B cell (primary cell): ENCODE results near the gene CAV2. TPM values are rescaled to one million over a fixed set of nuclear protein-coding genes. Genes with fewer than 3 reads are reported as not detected.

Source experiments
- ATAC-seq: fragments of 200-7000 bp; cut with Tn5 transposase; one replicate; pipeline ENCODE4 v1.10.0; 2021; ENCODE audit warnings: low read depth, mild to moderate bottlenecking, moderate number of reproducible peaks, moderate library complexity
- CTCF ChIA-PET: fragments of 350-600 bp; sonication (Branson Sonifier 250); formaldehyde crosslinking; loops from one replicate; lab custom pipeline; 2021; ENCODE audit warnings: antibody characterized with exemption, inconsistent platforms; lab: Charles Lee
- POLR2A ChIA-PET: fragments of 350-600 bp; sonication (Branson Sonifier 250); formaldehyde crosslinking; loops from one replicate; lab custom pipeline; 2021; ENCODE audit warnings: antibody characterized with exemption; lab: Charles Lee
- DNase-seq: peaks from one replicate; pipeline ENCODE4 v3.0.0; 2013
- H2AFZ ChIP-seq: 2 replicates; pipeline ENCODE4 v1.6.1; 2012; ENCODE audit warnings: mild to moderate bottlenecking, low read depth, low read length; ENCODE audit not compliant: insufficient read depth, poor library complexity, severe bottlenecking
- H3K27ac ChIP-seq, 2 donors: 1 replicate in 1 of 2; 2 replicates in 1 of 2; pipeline ENCODE4 v1.5.1; 2012 to 2013; ENCODE audit warnings: low read length in 2 of 2, mild to moderate bottlenecking in 2 of 2, moderate library complexity in 1 of 2
- H3K27me3 ChIP-seq, 4 experiments: fragments of 200-600 bp in 1 of 4; sonication (generic) in 1 of 4; replicated peaks in 1 of 4; 1 replicate in 2 of 4; 2 replicates in 2 of 4; pipeline versions ENCODE4 v1.6.1 to v1.7.0; 2013 to 2016; ENCODE audit warnings: low read length in 3 of 4, mild to moderate bottlenecking in 2 of 4, mixed read lengths in 1 of 4, moderate library complexity in 1 of 4; ENCODE audit not compliant: insufficient read depth in 4 of 4, control insufficient read depth in 3 of 4; ENCODE audit errors: control extremely low read depth in 1 of 4
- H3K36me3 ChIP-seq, 2 experiments: replicated peaks in 1 of 2; 1 replicate in 1 of 2; 2 replicates in 1 of 2; pipeline versions ENCODE4 v1.6.1 to v1.7.1; 2013; ENCODE audit warnings: low read length in 1 of 2; ENCODE audit not compliant: insufficient read depth in 2 of 2, control insufficient read depth in 1 of 2; ENCODE audit errors: control extremely low read depth in 1 of 2, extremely low read depth in 1 of 2
- H3K4me1 ChIP-seq, 2 donors: fragments of 200-600 bp in 1 of 2; sonication (generic) in 1 of 2; 1 replicate in 1 of 2; 2 replicates in 1 of 2; pipeline versions ENCODE4 v1.5.1 to v1.6.1; 2013 to 2017; ENCODE audit warnings: low read length in 2 of 2; ENCODE audit not compliant: control insufficient read depth in 2 of 2, insufficient read depth in 2 of 2
- H3K4me2 ChIP-seq: replicated peaks from 2 replicates; pipeline ENCODE3; 2012; ENCODE audit warnings: mild to moderate bottlenecking, low read depth, low read length; ENCODE audit not compliant: poor library complexity, severe bottlenecking
- H3K4me3 ChIP-seq, 5 experiments: fragments of 200-600 bp in 1 of 5; sonication (generic) in 1 of 5; 1 replicate in 3 of 5; 2 replicates in 2 of 5; pipeline versions ENCODE4 v1.5.1 to v1.7.0; 2011 to 2016; ENCODE audit warnings: low read length in 4 of 5, mild to moderate bottlenecking in 4 of 5, low read depth in 2 of 5, control low read depth in 1 of 5, moderate library complexity in 1 of 5; ENCODE audit not compliant: insufficient read depth in 1 of 5; ENCODE audit errors: control extremely low read depth in 1 of 5, extremely low read depth in 1 of 5
- H3K79me2 ChIP-seq: fragments of 200-600 bp; sonication (generic); one replicate; pipeline ENCODE4 v1.6.0; 2016; ENCODE audit warnings: low read length; ENCODE audit not compliant: control insufficient read depth, insufficient read depth
- H3K9ac ChIP-seq: fragments of 200-600 bp; sonication (generic); 2 replicates; pipeline ENCODE4 v1.6.1; 2017; ENCODE audit warnings: mild to moderate bottlenecking, low read length, moderate library complexity
- H3K9me3 ChIP-seq, 3 donors: one replicate each; pipeline versions ENCODE4 v1.6.1 to v1.7.1; 2013; ENCODE audit warnings: low read length in 2 of 3; ENCODE audit not compliant: control insufficient read depth in 2 of 3, insufficient read depth in 1 of 3; ENCODE audit errors: control extremely low read depth in 1 of 3
- H4K20me1 ChIP-seq: 2 replicates; pipeline ENCODE4 v1.6.0; 2012; ENCODE audit warnings: mild to moderate bottlenecking, low read length; ENCODE audit not compliant: insufficient read depth, control insufficient read depth, poor library complexity, severe bottlenecking
- H3K27ac Mint-ChIP-seq: one replicate; pipeline ENCODE4 v1.8.0; 2021; ENCODE audit warnings: mixed read lengths
- H3K27me3 Mint-ChIP-seq: one replicate; pipeline ENCODE4 v1.8.0; 2021; ENCODE audit warnings: mixed read lengths
- H3K4me1 Mint-ChIP-seq: one replicate; pipeline ENCODE4 v1.8.0; 2021; ENCODE audit warnings: mixed read lengths
- H3K4me3 Mint-ChIP-seq: one replicate; pipeline ENCODE4 v1.8.0; 2021; ENCODE audit warnings: mixed read lengths
- H3K9me3 Mint-ChIP-seq: one replicate; pipeline ENCODE4 v1.8.0; 2022; ENCODE audit warnings: mixed read lengths; ENCODE audit not compliant: insufficient read depth
- EZH2 ChIP-seq: IDR thresholded peaks from 2 replicates; pipeline ENCODE4 v1.6.1; 2012; ENCODE audit warnings: borderline replicate concordance, low read depth, mild to moderate bottlenecking, moderate library complexity, low read length; ENCODE audit not compliant: insufficient read depth, poor library complexity, severe bottlenecking
- WGBS: methylation state at CpG from one replicate; pipeline ENCODE4 v1.1.5; 2013; ENCODE audit warnings: missing lambda C conversion rate; ENCODE audit not compliant: insufficient coverage; 5-methylcytosine and 5-hydroxymethylcytosine counted together
- intact Hi-C: fragments of 100-400 bp; cut with micrococcal nuclease; formaldehyde crosslinking; loops from one replicate; pipeline ENCODE4 v1.10.0; 2022
- polyA plus RNA-seq: library from polyadenylated mRNA; depleted of rRNA; stranded (reverse); fragments of >200 nt; gene quantifications from 2 replicates; pipeline ENCODE4 v1.2.3, GENCODE V29; 2012
- total RNA-seq, 2 donors: library from RNA; stranded (reverse); fragments of 120-200 nt in 1 of 2; gene quantifications; 1 replicate in 1 of 2; 2 replicates in 1 of 2; pipeline versions ENCODE4 v1.2.3 to v1.2.4, GENCODE V29; 2013 to 2022
- TF ChIP-seq, protein P1 (sequence below): fragments of 200-600 bp; IDR thresholded peaks from one replicate; pipeline ENCODE4 v1.8.0; 2022; ENCODE audit warnings: antibody characterized with exemption, mild to moderate bottlenecking

CAV2 gene
- total and polyA plus RNA-seq, 2 donors (not counting 1 experiment from before 2014, with no cell fraction given) = not detected

DNA sequence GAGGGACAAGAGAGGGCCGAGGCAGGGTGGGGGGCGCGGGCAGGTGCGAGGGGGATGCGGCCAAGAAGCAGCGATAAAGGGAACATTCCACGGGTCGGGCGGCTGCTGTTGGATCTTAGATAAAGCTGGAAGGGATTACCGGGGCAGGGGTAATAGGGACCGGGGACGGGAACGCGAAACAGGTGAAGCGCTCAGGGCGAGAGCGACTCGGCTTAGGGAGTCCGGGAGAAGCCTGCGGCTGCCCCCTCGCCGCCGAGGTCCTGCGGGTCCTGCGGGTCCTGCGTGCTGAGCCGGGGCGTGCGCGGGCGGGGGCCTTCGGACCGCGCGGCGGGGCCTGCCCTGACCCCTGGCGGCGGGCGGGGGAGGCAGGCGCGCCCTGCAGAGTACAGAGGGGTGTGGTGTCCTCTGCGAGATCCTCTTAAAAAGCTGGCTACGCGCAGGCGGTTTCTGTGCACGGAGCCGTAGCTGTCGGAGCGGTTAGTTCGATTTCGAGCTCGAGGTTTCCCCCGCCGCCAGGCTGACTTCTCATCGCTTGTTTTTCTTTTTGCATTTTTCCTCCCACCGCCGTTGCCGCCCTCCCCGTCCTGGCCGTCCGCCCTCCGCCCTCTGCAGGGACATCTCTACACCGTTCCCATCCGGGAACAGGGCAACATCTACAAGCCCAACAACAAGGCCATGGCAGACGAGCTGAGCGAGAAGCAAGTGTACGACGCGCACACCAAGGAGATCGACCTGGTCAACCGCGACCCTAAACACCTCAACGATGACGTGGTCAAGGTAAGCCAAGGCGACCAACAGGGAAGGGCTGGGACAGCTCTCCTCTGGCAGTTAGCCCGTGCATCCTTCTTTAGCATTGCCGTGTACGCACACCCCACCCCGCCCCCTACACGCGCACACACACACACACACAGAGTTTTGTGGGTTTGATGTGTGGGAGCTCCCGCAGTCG is 26.6 kb downstream of the CAV2 start:
- Histone ChIP-seq H3K36me3 (no peaks in the 10 kb centered on the region), H3K27ac (no peak overlapping the region), H3K9ac (peak overlapping the region; percentile 72), H4K20me1 (no peaks in the 10 kb centered on the region), H2AFZ (peak overlapping the region; percentile 86), H3K4me2 (peak overlapping the region; percentile 97), H3K4me1 (peaks cover 12 to 27% of the 10 kb centered on the region in 2 donors), H3K9me3 (no peaks in the 10 kb centered on the region), H3K27me3 (peaks cover 0 to 42% (median 28%) of the 10 kb centered on the region in 4 experiments), H3K4me3 (peak overlapping the region; percentile 3 to 84 (median 73)), H3K79me2 (no peaks in the 10 kb centered on the region)
- ChIA-PET POLR2A (no interaction called here), CTCF (interaction anchor here (0.6 to 3.8 kb wide), 38 partner anchors 9 to 388 kb away, joined by 3 to 48 read pairs (median 5); no protein-coding TSS in a partner anchor)
- WGBS = 1% methylated on average over 74 of the region's 83 CpGs
- Mint-ChIP-seq H3K4me1 (peaks cover 26% of the 10 kb centered on the region), H3K9me3 (no peaks in the 10 kb centered on the region), H3K27me3 (peaks cover 46% of the 10 kb centered on the region), H3K27ac (peak overlapping the region; percentile 65), H3K4me3 (peak overlapping the region; percentile 96)
- TF ChIP-seq, protein P1, sequence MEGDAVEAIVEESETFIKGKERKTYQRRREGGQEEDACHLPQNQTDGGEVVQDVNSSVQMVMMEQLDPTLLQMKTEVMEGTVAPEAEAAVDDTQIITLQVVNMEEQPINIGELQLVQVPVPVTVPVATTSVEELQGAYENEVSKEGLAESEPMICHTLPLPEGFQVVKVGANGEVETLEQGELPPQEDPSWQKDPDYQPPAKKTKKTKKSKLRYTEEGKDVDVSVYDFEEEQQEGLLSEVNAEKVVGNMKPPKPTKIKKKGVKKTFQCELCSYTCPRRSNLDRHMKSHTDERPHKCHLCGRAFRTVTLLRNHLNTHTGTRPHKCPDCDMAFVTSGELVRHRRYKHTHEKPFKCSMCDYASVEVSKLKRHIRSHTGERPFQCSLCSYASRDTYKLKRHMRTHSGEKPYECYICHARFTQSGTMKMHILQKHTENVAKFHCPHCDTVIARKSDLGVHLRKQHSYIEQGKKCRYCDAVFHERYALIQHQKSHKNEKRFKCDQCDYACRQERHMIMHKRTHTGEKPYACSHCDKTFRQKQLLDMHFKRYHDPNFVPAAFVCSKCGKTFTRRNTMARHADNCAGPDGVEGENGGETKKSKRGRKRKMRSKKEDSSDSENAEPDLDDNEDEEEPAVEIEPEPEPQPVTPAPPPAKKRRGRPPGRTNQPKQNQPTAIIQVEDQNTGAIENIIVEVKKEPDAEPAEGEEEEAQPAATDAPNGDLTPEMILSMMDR = peak; percentile 87
- TF ChIP-seq EZH2 = no peak
- intact Hi-C loops = loop anchor here (1.0 to 10.0 kb wide), 8 partner anchors 15 to 429 kb away; partner anchors contain the start of gene ST7
- DNase-seq (peak; percentile 83), ATAC-seq (peak; percentile 92)
